Measurements from ENCODE around the gene APLP1. TPM values are rescaled to one million over a fixed set of nuclear protein-coding genes. Genes with fewer than 3 reads are reported as not detected.
A peak's percentile ranks its signal among the peaks of the same experiment; 100 is the strongest.

APLP1 gene
- total RNA-seq, 1 experiment from 2014 or later = 36.9 TPM

GRCh38 chr19:35858311-35858710, 10.1 kb upstream of the APLP1 start:
- Histone ChIP-seq H3K4ac (ENCODE audit: low read depth, low read length) (no peak overlapping the region), H3K27me3 (ENCODE audit: insufficient read depth, low read length) (peaks cover 7% of the 10 kb centered on the region; the same call in 1 of the 2 replicates)
- H3K27me3 Mint-ChIP-seq (ENCODE audit: low read depth) = peaks cover 92% of the 10 kb centered on the region

More at GRCh38 chr19:35858311-35858710, 10.1 kb upstream of the APLP1 start:
- no peak for DNase-seq
- Histone ChIP-seq H3K23ac (ENCODE audit: insufficient read length, low read depth, low read length) (no peak overlapping the region), H3K18ac (ENCODE audit: insufficient read length, low read depth, low read length) (no peak overlapping the region), H2BK12ac (ENCODE audit: insufficient read length, low read depth, low read length) (no peak overlapping the region), H3K79me1 (ENCODE audit: insufficient read depth, low read depth, low read length, poor library complexity, severe bottlenecking) (no peaks in the 10 kb centered on the region), H2AFZ (ENCODE audit: low read length) (no peak overlapping the region), H3K4me1 (ENCODE audit: insufficient read depth, low read length) (no peaks in the 10 kb centered on the region; the same call in 1 of the 2 replicates), H4K91ac (ENCODE audit: insufficient read length, low read depth, low read length) (no peak overlapping the region), H2BK5ac (ENCODE audit: insufficient read length, low read length) (no peak overlapping the region), H3K56ac (ENCODE audit: insufficient read length, low read depth, low read length) (no peak overlapping the region), H3T11ph (ENCODE audit: low read length) (no peak overlapping the region), H3K23me2 (ENCODE audit: insufficient read length, low read depth, low read length, poor library complexity, severe bottlenecking) (peaks cover 22% of the 10 kb centered on the region), H3K14ac (ENCODE audit: insufficient read depth, low read length) (no peak overlapping the region), H4K5ac (ENCODE audit: insufficient read length, low read depth, low read length) (no peak overlapping the region), H3K27ac (ENCODE audit: insufficient read length, low read depth, low read length) (no peak overlapping the region), H4K8ac (replicated peaks; ENCODE audit: insufficient read length, low read depth, low read length) (no peak overlapping the region), H2BK20ac (ENCODE audit: low read depth, low read length, poor library complexity, severe bottlenecking) (no peak overlapping the region), H2BK120ac (ENCODE audit: low read depth, low read length, poor library complexity, severe bottlenecking) (no peak overlapping the region), H2BK15ac (ENCODE audit: low read depth, low read length) (no peak overlapping the region), H3K9ac (ENCODE audit: extremely low read depth, insufficient read length, low read length) (no peak overlapping the region), H2AK5ac (ENCODE audit: insufficient read length, low read length) (no peak overlapping the region), H3K79me2 (ENCODE audit: insufficient read depth, low read length) (no peaks in the 10 kb centered on the region), H3K4me2 (ENCODE audit: insufficient read depth, insufficient read length, low read length) (no peak overlapping the region), H4K20me1 (ENCODE audit: control insufficient read depth, insufficient read depth, insufficient read length) (peaks cover 3% of the 10 kb centered on the region), H3K9me3 (ENCODE audit: control insufficient read depth, low read depth, low read length) (no peaks in the 10 kb centered on the region)
- Mint-ChIP-seq H3K9me3 (no peaks in the 10 kb centered on the region; a peak in 1 of 5 replicates), H3K27ac (no peak overlapping the region), H3K4me3 (peak overlapping the region in 1 of 2 experiments; percentile 30; a peak in 1 of 5 replicates), H3K4me1 (peaks cover 13 to 27% of the 10 kb centered on the region in 2 experiments), H3K36me3 (ENCODE audit: insufficient read depth in 1 of 3, low read depth in 3 of 3) (no peaks in the 10 kb centered on the region; a peak in 1 of 7 replicates)
- WGBS (ENCODE audit: extremely low coverage, insufficient read length, low lambda C conversion rate) = no CpG with 5 or more reads among the region's 6 CpGs
- no peak for TF ChIP-seq CTCF (conservative IDR thresholded peaks at IDR 0.05)
